ENCODE results near the gene PLPPR3.

The PLPPR3 gene

GRCh38 chr19:840519-841206 is 18.9 kb upstream of the PLPPR3 start, which contains the start of gene PRTN3:
PRTN3 (plus strand) TSS chr19:840999; CDS start chr19:841009, 10 bp downstream.
- H3K4me1 ChIP-seq (ENCODE audit: control insufficient read depth, insufficient read depth, low read length), result peaks cover 2% of the 10 kb centered on the region
- no peaks in the 10 kb centered on the region for H3K9me3 ChIP-seq (ENCODE audit: control insufficient read depth, low read length)
- no peak within 1 kb of the TSS for H3K4me3 ChIP-seq (ENCODE audit: low read length)

DNA sequence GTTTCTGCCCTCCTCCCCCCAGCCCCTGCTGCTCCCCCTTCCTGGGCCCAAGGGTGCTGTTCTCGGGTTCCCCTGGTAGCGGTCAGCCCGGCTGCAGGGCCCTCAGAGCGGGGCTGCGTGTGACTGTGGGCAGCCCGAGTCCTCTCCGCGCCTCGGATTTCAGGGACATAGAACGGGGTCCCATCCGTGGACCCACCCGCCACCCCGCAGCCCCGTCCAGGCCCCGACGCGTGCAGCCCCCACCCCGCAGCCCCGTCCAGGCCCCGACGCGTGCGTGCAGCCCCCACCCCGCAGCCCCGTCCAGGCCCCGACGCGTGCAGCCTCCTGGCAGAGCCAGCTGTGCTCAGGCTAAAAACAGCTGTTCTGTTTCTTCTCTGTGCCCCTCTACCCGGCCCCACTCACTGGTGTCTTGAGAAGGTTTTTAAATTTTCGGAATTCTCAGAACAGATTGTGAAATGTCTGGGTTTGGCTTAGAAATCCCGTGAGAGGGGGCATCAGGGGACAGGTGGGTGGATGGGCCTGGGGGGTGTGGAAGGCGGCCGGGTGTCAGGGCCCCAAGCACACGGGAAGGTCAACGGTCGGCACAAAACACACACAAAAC is 13.6 kb upstream of the PLPPR3 start:
- Histone ChIP-seq H3K9me3 (ENCODE audit: control insufficient read depth, low read length) (no peaks in the 10 kb centered on the region), H3K27me3 (replicated peaks; ENCODE audit: control insufficient read depth, insufficient read depth, low read length) (peaks cover 12% of the 10 kb centered on the region), H3K9ac (ENCODE audit: low read length) (no peak overlapping the region), H3K4me1 (ENCODE audit: control insufficient read depth, insufficient read depth, low read length) (peaks cover 2% of the 10 kb centered on the region), H3K36me3 (ENCODE audit: control insufficient read depth, insufficient read depth, low read length, severe bottlenecking) (no peaks in the 10 kb centered on the region), H3K4me3 (ENCODE audit: low read length) (no peak overlapping the region)
- DNase-seq (ENCODE audit: low read depth), result peak; percentile 68

More at GRCh38 chr19:840519-841206, 18.9 kb upstream of the PLPPR3 start, which contains the start of gene PRTN3:
- Histone ChIP-seq H3K36me3 (ENCODE audit: control insufficient read depth, insufficient read depth, low read length, severe bottlenecking) (no peaks in the 10 kb centered on the region), H3K9ac (ENCODE audit: low read length) (no peak within 1 kb of the TSS), H3K27me3 (replicated peaks; ENCODE audit: control insufficient read depth, insufficient read depth, low read length) (peaks cover 8% of the 10 kb centered on the region)
- DNase-seq (ENCODE audit: low read depth), result no peak

DNA sequence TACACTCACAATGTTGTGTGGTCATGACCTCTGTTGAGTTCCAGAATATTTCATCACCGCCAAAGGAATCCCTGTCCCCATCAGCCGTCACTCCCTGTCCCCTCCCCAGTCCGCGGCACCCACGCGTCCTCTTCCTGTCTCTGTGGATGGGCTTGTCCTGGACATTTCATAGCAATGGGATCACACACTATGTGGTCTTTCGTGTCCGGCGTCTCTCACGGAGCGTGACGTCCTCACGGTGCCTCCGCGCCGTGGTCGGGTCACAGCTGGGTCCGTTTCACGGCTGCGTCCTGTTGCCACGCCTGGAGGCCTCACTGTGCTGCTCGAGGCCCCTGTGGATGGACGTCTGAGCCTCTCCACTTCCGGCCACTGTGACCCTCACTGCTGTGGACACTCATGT is 12.5 kb upstream of the PLPPR3 start:
- no peak for DNase-seq (ENCODE audit: low read depth)
- no peak overlapping the region for H3K9ac ChIP-seq (ENCODE audit: low read length)
- no peaks in the 10 kb centered on the region for H3K9me3 ChIP-seq (ENCODE audit: control insufficient read depth, low read length)
- H3K4me1 ChIP-seq (ENCODE audit: control insufficient read depth, insufficient read depth, low read length), result peaks cover 2% of the 10 kb centered on the region
- no peak overlapping the region for H3K4me3 ChIP-seq (ENCODE audit: low read length)
- H3K36me3 ChIP-seq (ENCODE audit: control insufficient read depth, insufficient read depth, low read length, severe bottlenecking), result no peaks in the 10 kb centered on the region
- peaks cover 14% of the 10 kb centered on the region for H3K27me3 ChIP-seq (replicated peaks; ENCODE audit: control insufficient read depth, insufficient read depth, low read length)

DNA sequence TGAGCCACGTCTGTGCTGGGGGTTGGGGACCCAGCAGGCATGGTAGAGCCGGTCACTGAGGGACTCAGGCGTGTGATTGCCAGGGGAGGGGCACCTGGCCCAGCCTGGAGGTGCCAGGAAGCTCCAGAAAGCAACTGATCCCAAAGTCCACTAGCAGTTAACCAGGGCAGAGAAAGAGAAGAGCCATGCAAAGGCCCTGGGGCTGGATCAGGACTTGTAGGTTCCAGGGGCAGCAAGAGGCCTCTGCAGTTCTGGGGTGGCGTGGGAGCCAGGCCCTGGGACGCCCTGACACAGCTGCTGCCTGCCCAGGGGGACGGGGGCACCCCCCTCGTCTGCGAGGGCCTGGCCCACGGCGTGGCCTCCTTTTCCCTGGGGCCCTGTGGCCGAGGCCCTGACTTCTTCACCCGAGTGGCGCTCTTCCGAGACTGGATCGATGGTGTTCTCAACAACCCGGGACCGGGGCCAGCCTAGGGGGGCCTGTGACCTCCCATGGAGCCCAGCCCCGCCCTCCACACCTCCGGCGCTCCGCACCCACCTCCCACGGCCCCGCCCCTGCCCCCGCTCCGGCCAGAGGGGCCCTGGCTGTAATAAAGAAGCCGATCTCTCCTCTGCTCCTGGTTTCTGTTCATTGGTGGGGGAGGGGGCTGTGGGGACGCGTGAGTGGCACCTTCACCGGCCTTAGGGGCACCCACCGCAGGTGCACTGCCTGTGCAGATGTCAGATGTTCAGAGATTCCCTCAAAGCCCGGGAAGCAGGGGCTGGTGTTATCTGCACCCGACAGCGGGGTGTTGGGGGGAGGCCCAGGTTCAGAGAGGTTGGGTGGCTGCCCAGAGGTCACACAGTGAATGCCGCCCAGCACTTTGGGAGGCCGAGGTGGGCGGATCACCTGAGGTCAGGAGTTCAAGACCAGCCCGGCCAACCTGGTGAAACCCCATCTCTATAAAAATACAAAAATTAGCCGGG is 9.9 kb upstream of the PLPPR3 start:
- Histone ChIP-seq H3K27me3 (replicated peaks; ENCODE audit: control insufficient read depth, insufficient read depth, low read length) (peaks cover 18% of the 10 kb centered on the region), H3K9ac (ENCODE audit: low read length) (no peak overlapping the region), H3K4me3 (ENCODE audit: low read length) (no peak overlapping the region), H3K9me3 (ENCODE audit: control insufficient read depth, low read length) (no peaks in the 10 kb centered on the region), H3K4me1 (ENCODE audit: control insufficient read depth, insufficient read depth, low read length) (no peaks in the 10 kb centered on the region), H3K36me3 (ENCODE audit: control insufficient read depth, insufficient read depth, low read length, severe bottlenecking) (no peaks in the 10 kb centered on the region)
- DNase-seq (ENCODE audit: low read depth), result no peak

- Histone ChIP-seq H3K9me3 (ENCODE audit: control insufficient read depth, low read length) (no peaks in the 10 kb centered on the region), H3K4me3 (ENCODE audit: low read length) (no peak overlapping the region), H3K4me1 (ENCODE audit: control insufficient read depth, insufficient read depth, low read length) (no peaks in the 10 kb centered on the region), H3K9ac (ENCODE audit: low read length) (no peak overlapping the region), H3K36me3 (ENCODE audit: control insufficient read depth, insufficient read depth, low read length, severe bottlenecking) (no peaks in the 10 kb centered on the region), H3K27me3 (replicated peaks; ENCODE audit: control insufficient read depth, insufficient read depth, low read length) (peaks cover 13% of the 10 kb centered on the region)
- no peak for DNase-seq (ENCODE audit: low read depth)
Observed at GRCh38 chr19:829129-829758, 7.5 kb upstream of the PLPPR3 start.

- peaks cover 6% of the 10 kb centered on the region for H3K4me1 ChIP-seq (ENCODE audit: control insufficient read depth, insufficient read depth, low read length)
- peaks cover 13% of the 10 kb centered on the region for H3K27me3 ChIP-seq (replicated peaks; ENCODE audit: control insufficient read depth, insufficient read depth, low read length)
- no peak within 1 kb of the TSS for H3K9ac ChIP-seq (ENCODE audit: low read length)
- DNase-seq (ENCODE audit: low read depth), result no peak
- H3K36me3 ChIP-seq (ENCODE audit: control insufficient read depth, insufficient read depth, low read length, severe bottlenecking), result no peaks in the 10 kb centered on the region
- H3K9me3 ChIP-seq (ENCODE audit: control insufficient read depth, low read length), result no peaks in the 10 kb centered on the region
- no peak within 1 kb of the TSS for H3K4me3 ChIP-seq (ENCODE audit: low read length)
Observed at GRCh38 chr19:827710-828321, 6.1 kb upstream of the PLPPR3 start, which contains the start of gene AZU1. AZU1 (plus strand) TSS chr19:827837; CDS start chr19:827847, 10 bp downstream.

GRCh38 chr19:827314-827709 is 5.6 kb upstream of the PLPPR3 start:
- Histone ChIP-seq H3K36me3 (ENCODE audit: control insufficient read depth, insufficient read depth, low read length, severe bottlenecking) (no peaks in the 10 kb centered on the region), H3K9me3 (ENCODE audit: control insufficient read depth, low read length) (no peaks in the 10 kb centered on the region), H3K27me3 (replicated peaks; ENCODE audit: control insufficient read depth, insufficient read depth, low read length) (peaks cover 13% of the 10 kb centered on the region), H3K9ac (ENCODE audit: low read length) (no peak overlapping the region), H3K4me1 (ENCODE audit: control insufficient read depth, insufficient read depth, low read length) (peaks cover 6% of the 10 kb centered on the region), H3K4me3 (ENCODE audit: low read length) (no peak overlapping the region)
- no peak for DNase-seq (ENCODE audit: low read depth)

- Histone ChIP-seq H3K9me3 (ENCODE audit: control insufficient read depth, low read length) (no peaks in the 10 kb centered on the region), H3K9ac (ENCODE audit: low read length) (no peak overlapping the region), H3K27me3 (replicated peaks; ENCODE audit: control insufficient read depth, insufficient read depth, low read length) (peaks cover 13% of the 10 kb centered on the region), H3K4me1 (ENCODE audit: control insufficient read depth, insufficient read depth, low read length) (peaks cover 6% of the 10 kb centered on the region), H3K36me3 (ENCODE audit: control insufficient read depth, insufficient read depth, low read length, severe bottlenecking) (no peaks in the 10 kb centered on the region), H3K4me3 (ENCODE audit: low read length) (no peak overlapping the region)
- no peak for DNase-seq (ENCODE audit: low read depth)
Observed at GRCh38 chr19:825897-826644, 4.3 kb upstream of the PLPPR3 start.

DNA sequence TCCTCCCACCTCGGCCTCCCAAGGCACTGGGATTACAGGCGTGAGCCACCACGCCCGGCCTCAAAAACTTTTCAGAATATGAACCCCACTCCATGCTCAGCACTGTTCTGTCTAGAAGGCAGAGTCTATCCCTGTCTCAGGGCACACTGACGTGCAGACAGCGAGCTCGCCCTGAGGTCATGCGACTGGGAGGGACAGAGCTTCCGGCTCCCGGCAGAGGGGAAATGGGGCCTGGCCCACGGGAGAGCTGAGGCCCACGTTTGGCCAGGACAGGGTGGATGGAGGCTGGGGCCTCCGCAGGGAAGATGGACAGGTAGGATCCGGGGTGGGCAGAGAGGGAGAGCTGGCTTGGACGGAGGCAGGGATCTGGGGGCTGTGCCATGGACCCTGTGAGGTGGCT is 3.1 kb upstream of the PLPPR3 start:
- Histone ChIP-seq H3K4me1 (ENCODE audit: control insufficient read depth, insufficient read depth, low read length) (peaks cover 6% of the 10 kb centered on the region), H3K4me3 (ENCODE audit: low read length) (no peak overlapping the region), H3K36me3 (ENCODE audit: control insufficient read depth, insufficient read depth, low read length, severe bottlenecking) (no peaks in the 10 kb centered on the region), H3K27me3 (replicated peaks; ENCODE audit: control insufficient read depth, insufficient read depth, low read length) (peaks cover 7% of the 10 kb centered on the region), H3K9ac (ENCODE audit: low read length) (no peak overlapping the region), H3K9me3 (ENCODE audit: control insufficient read depth, low read length) (no peaks in the 10 kb centered on the region)
- DNase-seq (ENCODE audit: low read depth), result no peak

- H3K9me3 ChIP-seq (ENCODE audit: control insufficient read depth, low read length), result no peaks in the 10 kb centered on the region
- DNase-seq (ENCODE audit: low read depth), result no peak
- H3K4me1 ChIP-seq (ENCODE audit: control insufficient read depth, insufficient read depth, low read length), result peaks cover 6% of the 10 kb centered on the region
- no peak overlapping the region for H3K9ac ChIP-seq (ENCODE audit: low read length)
- H3K36me3 ChIP-seq (ENCODE audit: control insufficient read depth, insufficient read depth, low read length, severe bottlenecking), result no peaks in the 10 kb centered on the region
- H3K4me3 ChIP-seq (ENCODE audit: low read length), result no peak overlapping the region
- peaks cover 7% of the 10 kb centered on the region for H3K27me3 ChIP-seq (replicated peaks; ENCODE audit: control insufficient read depth, insufficient read depth, low read length)
Observed at GRCh38 chr19:823565-824121, 1.9 kb upstream of the PLPPR3 start.

Data from adipocyte (in vitro differentiated cells).